K562 (cell line): Measurements from ENCODE around the gene HLCS. TPM values are rescaled to one million over a fixed set of nuclear protein-coding genes. Genes with fewer than 3 reads are reported as not detected.

Source experiments
- ATAC-seq: fragments of 200-7000 bp; cut with Tn5 transposase; 3 replicates; pipeline ENCODE4 v1.9.1; 2020; ENCODE audit warnings: moderate library complexity
- BruUV-seq: library from RNA; stranded (reverse); fragments of 400-500 nt; replicated peaks from 2 replicates; lab custom pipeline; 2021; lab: Mats Ljungman, UMichigan
- CTCF ChIA-PET: fragments of 300-600 bp; formaldehyde crosslinking; extraction: SDS; loops from one replicate; lab custom pipeline; 2021; ENCODE audit warnings: low intra/inter-chr PET ratio; lab: Yijun Ruan, JAX
- POLR2A ChIA-PET: fragments of 300-600, 350-650 bp; sonication (Branson Sonifier 250); formaldehyde crosslinking; extraction: SDS; loops from one replicate; lab custom pipeline; 2021; ENCODE audit warnings: antibody characterized with exemption, inconsistent platforms; lab: Yijun Ruan, JAX
- DNase-seq, 4 experiments: peaks; one replicate each; pipeline versions ENCODE4 v3.0.0 to v3.0.0-alpha.2; 2011 to 2018; ENCODE audit warnings: low spot score in 3 of 4, mixed read lengths in 3 of 4; ENCODE audit errors: extremely low read depth in 1 of 4
- FAIRE-seq: peaks from 2 replicates; lab custom pipeline; 2011; peaks lifted over from hg19 to GRCh38; lab: Jason Lieb, UNC
- H2AFZ ChIP-seq: 2 replicates; pipeline ENCODE4 v1.6.0; 2011; ENCODE audit warnings: low read depth, low read length, control low read depth, inconsistent platforms
- H3K27ac ChIP-seq: fragments of 200-600 bp; 3 replicates; pipeline ENCODE4 v1.8.0; 2011; ENCODE audit warnings: low read depth, mild to moderate bottlenecking, control low read depth, inconsistent platforms, low read length, moderate library complexity, mixed read lengths; ENCODE audit errors: extremely low read depth
- H3K27me3 ChIP-seq, 2 experiments: fragments of 300-600 bp in 1 of 2; 2 replicates in 1 of 2; 3 replicates in 1 of 2; pipeline versions ENCODE4 v1.6.0 to v1.8.0; 2011; ENCODE audit warnings: inconsistent platforms in 2 of 2, low read length in 2 of 2, mild to moderate bottlenecking in 1 of 2, mixed read lengths in 1 of 2, moderate library complexity in 1 of 2; ENCODE audit not compliant: control insufficient read depth in 2 of 2, insufficient read depth in 2 of 2
- H3K36me3 ChIP-seq: fragments of 300-600 bp; 3 replicates; pipeline ENCODE4 v1.8.0; 2011; ENCODE audit warnings: mild to moderate bottlenecking, low read length, inconsistent platforms; ENCODE audit not compliant: control insufficient read depth, insufficient read depth
- H3K4me1 ChIP-seq, 2 experiments: fragments of 200-600 bp in 1 of 2; replicated peaks in 1 of 2; 2 replicates in 1 of 2; 3 replicates in 1 of 2; pipeline versions ENCODE4 v1.5.1 to v1.8.0; 2011; ENCODE audit warnings: inconsistent platforms in 2 of 2, low read length in 2 of 2, mild to moderate bottlenecking in 1 of 2, mixed read lengths in 1 of 2, moderate library complexity in 1 of 2; ENCODE audit not compliant: control insufficient read depth in 2 of 2, insufficient read depth in 2 of 2
- H3K4me2 ChIP-seq: 2 replicates; pipeline ENCODE4 v1.6.1; 2011; ENCODE audit warnings: low read length, control low read depth, inconsistent platforms, mixed read lengths; ENCODE audit not compliant: insufficient read depth
- H3K4me3 ChIP-seq: fragments of 200-600 bp; sonication (generic), shearing (Covaris generic); 2 replicates; pipeline ENCODE4 v1.5.1; 2016; ENCODE audit warnings: control low read depth, inconsistent platforms
- H3K79me2 ChIP-seq: fragments of 200-600 bp; 3 replicates; pipeline ENCODE4 v1.8.0; 2011; ENCODE audit warnings: low read length, inconsistent platforms; ENCODE audit not compliant: control insufficient read depth, insufficient read depth
- H3K9ac ChIP-seq, 2 experiments: 2 replicates each; pipeline versions ENCODE4 v1.6.0 to v1.6.1; 2011; ENCODE audit warnings: low read depth in 2 of 2, low read length in 2 of 2, control low read depth in 1 of 2, inconsistent platforms in 1 of 2, mild to moderate bottlenecking in 1 of 2, mixed read lengths in 1 of 2; ENCODE audit not compliant: insufficient read depth in 1 of 2
- H3K9me1 ChIP-seq: one replicate; pipeline ENCODE4 v1.6.0; 2011; ENCODE audit warnings: inconsistent platforms, mild to moderate bottlenecking, low read length, moderate library complexity; ENCODE audit not compliant: control insufficient read depth, insufficient read depth
- H3K9me3 ChIP-seq: replicated peaks from 2 replicates; pipeline ENCODE4 v1.5.1; 2011; ENCODE audit warnings: low read depth, low read length, inconsistent platforms; ENCODE audit not compliant: control insufficient read depth, insufficient read depth
- H4K20me1 ChIP-seq: replicated peaks from 2 replicates; pipeline ENCODE4 v1.6.1; 2011; ENCODE audit warnings: low read length, inconsistent platforms, mixed read lengths; ENCODE audit not compliant: control insufficient read depth, insufficient read depth
- ARHGAP35 ChIP-seq: fragments of 450-650 bp; IDR thresholded peaks from 2 replicates; pipeline ENCODE4 v1.6.1; 2018; ENCODE audit not compliant: partially characterized antibody
- CHAMP1 ChIP-seq: fragments of 450-650 bp; IDR thresholded peaks from 2 replicates; pipeline ENCODE4 v1.6.1; 2016; ENCODE audit warnings: mild to moderate bottlenecking
- E2F4 ChIP-seq: sonication (generic); formaldehyde crosslinking; IDR thresholded peaks from 2 replicates; pipeline ENCODE4 v1.8.0; 2022; ENCODE audit warnings: mild to moderate bottlenecking, low read depth, missing genetic modification reagents
- ESRRA ChIP-seq: fragments of 450-650 bp; IDR thresholded peaks from 2 replicates; pipeline ENCODE4 v1.6.1; 2014; ENCODE audit warnings: low read depth, mild to moderate bottlenecking, moderate library complexity, borderline replicate concordance
- FOXK2 ChIP-seq, 2 experiments: fragments of 450-650 bp; IDR thresholded peaks in 1 of 2; conservative IDR thresholded peaks in 1 of 2; 2 replicates each; pipeline ENCODE4 v1.6.1; 2016; ENCODE audit warnings: low read depth in 2 of 2, mild to moderate bottlenecking in 1 of 2
- GTF2A2 ChIP-seq: IDR thresholded peaks from 2 replicates; pipeline ENCODE4 v1.6.1; 2016; ENCODE audit warnings: mild to moderate bottlenecking, missing genetic modification characterization, missing compliant biosample characterization
- PATZ1 ChIP-seq: fragments of 250-450 bp; sonication (Bioruptor Pico); IDR thresholded peaks from 2 replicates; pipeline ENCODE4 v1.5.0; 2020; ENCODE audit warnings: mild to moderate bottlenecking, borderline replicate concordance
- PHF20 ChIP-seq: fragments of 450-650 bp; IDR thresholded peaks from 2 replicates; pipeline ENCODE4 v1.6.1; 2018; ENCODE audit not compliant: partially characterized antibody
- ZBTB7A ChIP-seq: IDR thresholded peaks from 2 replicates; pipeline ENCODE4 v1.6.1; 2011; ENCODE audit warnings: low read depth, mild to moderate bottlenecking, low read length, moderate library complexity, borderline replicate concordance; ENCODE audit not compliant: control insufficient read depth
- ZNF740 ChIP-seq, 3 experiments: fragments of 200-800 bp in 1 of 3; sonication (Bioruptor generic) in 1 of 3; sonication (generic) in 1 of 3; formaldehyde crosslinking in 1 of 3; IDR thresholded peaks; 2 replicates each; pipeline versions ENCODE4 v1.6.1 to v1.8.0; 2016 to 2022; ENCODE audit warnings: mild to moderate bottlenecking in 2 of 3, missing compliant biosample characterization in 2 of 3, missing genetic modification characterization in 2 of 3, missing genetic modification reagents in 1 of 3
- WGBS: fragments of 100-300 bp; shearing (Covaris generic); methylation state at CpG from one replicate; pipeline ENCODE4 v1.1.6; 2016; ENCODE audit warnings: low coverage, mixed read lengths; ENCODE audit not compliant: insufficient coverage; ENCODE audit errors: missing lambda C conversion rate; 5-methylcytosine and 5-hydroxymethylcytosine counted together
- in situ Hi-C: fragments of 300-500 bp; cut with MboI; formaldehyde crosslinking; loops from 4 replicates; pipeline ENCODE4 v1.15.0; 2018; ENCODE audit warnings: inconsistent platforms, mixed read lengths
- intact Hi-C: fragments of 100-400 bp; cut with micrococcal nuclease; formaldehyde crosslinking; loops from 2 replicates; pipeline ENCODE4 v1.14.2; 2022
- polyA plus RNA-seq, 8 experiments: library from polyadenylated mRNA; depleted of rRNA in 4 of 8; stranded (reverse) in 5 of 8; unstranded in 3 of 8; fragments of >200 nt; fragmentation: Nextera tagmentation in 2 of 8; fragmentation: Illumina TruSeq in 1 of 8; extraction: Ambion mirVana in 2 of 8; extraction: Trizol in 1 of 8; gene quantifications; 2 replicates each; pipeline versions ENCODE4 v1.2.1 to v1.2.3, GENCODE V29; 2011 to 2014; ENCODE audit warnings: inconsistent platforms in 1 of 8, missing spikeins in 1 of 8
- total RNA-seq, 7 experiments: library from RNA; depleted of rRNA in 6 of 7; stranded (reverse); fragments of >200 nt in 6 of 7; fragmentation: Illumina TruSeq in 2 of 7; extraction: Trizol in 2 of 7; gene quantifications; 2 replicates each; pipeline versions ENCODE4 v1.2.1 to v1.2.3, GENCODE V29; 2011 to 2021; ENCODE audit warnings: low replicate concordance in 1 of 7
- TF ChIP-seq, protein P1 (sequence below): IDR thresholded peaks from 2 replicates; pipeline ENCODE4 v1.6.1; 2014; ENCODE audit warnings: antibody characterized with exemption

The HLCS gene
- total and polyA plus RNA-seq, 9 of the 15 experiments (the other 6 are each of a cell fraction or from before 2014, with no cell fraction given) = 3.0 to 21.5 (median 17.1) TPM

GRCh38 chr21:36854391-36854790 is 112.1 kb downstream of the HLCS start (continued):
- TF ChIP-seq ZBTB7A (peak; percentile 73; the same call in 1 of the 2 replicates), ESRRA (peak; percentile 72; the same call in 1 of the 2 replicates)

GRCh38 chr21:36852864-36853263 is 113.6 kb downstream of the HLCS start:
- H3K4me2 ChIP-seq = no peak overlapping the region
- 37% methylated on average over 4 of the region's 4 CpGs for WGBS
- POLR2A ChIA-PET = no interaction called here
- FAIRE-seq = no peak
- H3K4me3 ChIP-seq = no peak overlapping the region
- no peak overlapping the region for H3K9ac ChIP-seq
- H4K20me1 ChIP-seq = no peaks in the 10 kb centered on the region; the same call in 1 of the 2 replicates
- no peaks in the 10 kb centered on the region for H3K36me3 ChIP-seq
- H3K27ac ChIP-seq = no peak overlapping the region
- no peaks in the 10 kb centered on the region for H3K9me3 ChIP-seq
- no peak overlapping the region for H2AFZ ChIP-seq
- no peaks in the 10 kb centered on the region for H3K79me2 ChIP-seq
- BruUV-seq = no TSS peak
- H3K27me3 ChIP-seq = no peaks in the 10 kb centered on the region; a peak in 1 of 5 replicates
- TF ChIP-seq PHF20 = no peak
- TF ChIP-seq GTF2A2 (tag) = no peak
- TF ChIP-seq E2F4 (CRISPR knock-in tag) = no peak
- TF ChIP-seq CHAMP1 = no peak
- no peak for TF ChIP-seq ZNF740 (CRISPR knock-in tag; IDR thresholded peaks at IDR 0.05)
- TF ChIP-seq ZNF740 (tag; IDR thresholded peaks at IDR 0.05) = no peak
- TF ChIP-seq, protein P1, sequence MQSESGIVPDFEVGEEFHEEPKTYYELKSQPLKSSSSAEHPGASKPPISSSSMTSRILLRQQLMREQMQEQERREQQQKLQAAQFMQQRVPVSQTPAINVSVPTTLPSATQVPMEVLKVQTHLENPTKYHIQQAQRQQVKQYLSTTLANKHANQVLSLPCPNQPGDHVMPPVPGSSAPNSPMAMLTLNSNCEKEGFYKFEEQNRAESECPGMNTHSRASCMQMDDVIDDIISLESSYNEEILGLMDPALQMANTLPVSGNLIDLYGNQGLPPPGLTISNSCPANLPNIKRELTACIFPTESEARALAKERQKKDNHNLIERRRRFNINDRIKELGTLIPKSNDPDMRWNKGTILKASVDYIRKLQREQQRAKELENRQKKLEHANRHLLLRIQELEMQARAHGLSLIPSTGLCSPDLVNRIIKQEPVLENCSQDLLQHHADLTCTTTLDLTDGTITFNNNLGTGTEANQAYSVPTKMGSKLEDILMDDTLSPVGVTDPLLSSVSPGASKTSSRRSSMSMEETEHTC = no peak
- no peak for TF ChIP-seq ARHGAP35
- no peak for TF ChIP-seq PATZ1 (CRISPR knock-in tag)
- no peak for TF ChIP-seq FOXK2 (conservative IDR thresholded peaks at IDR 0.05 in 1 of 2, IDR thresholded peaks at IDR 0.05 in 1 of 2; ENCODE audit: low read depth in 2 of 2)
- no peaks in the 10 kb centered on the region; a peak in 1 of 5 replicates for H3K4me1 ChIP-seq
- CTCF ChIA-PET = no interaction called here
- no peak for ATAC-seq
- in situ Hi-C loops (no loop called here), intact Hi-C loops (loop anchor here (5.0 to 10.0 kb wide), 2 partner anchors 106 to 188 kb away; no protein-coding TSS in a partner anchor)
- no peak for DNase-seq
- H3K9me1 ChIP-seq = no peaks in the 10 kb centered on the region
